Stimulated activated CD4-positive, alpha-beta T cell treated with anti-CD3 and anti-CD28 coated beads, Interleukin-1b, Interleukin-23, amount 100 ng/mL, for 1 hour (primary cell): Measurements from ENCODE around the gene GPRC5C.

Source experiments
- DNase-seq, 2 donors: peaks; one replicate each; pipeline ENCODE4 v3.0.0-alpha.2; 2020; ENCODE audit warnings: low read depth in 2 of 2

Gene GPRC5C

DNA sequence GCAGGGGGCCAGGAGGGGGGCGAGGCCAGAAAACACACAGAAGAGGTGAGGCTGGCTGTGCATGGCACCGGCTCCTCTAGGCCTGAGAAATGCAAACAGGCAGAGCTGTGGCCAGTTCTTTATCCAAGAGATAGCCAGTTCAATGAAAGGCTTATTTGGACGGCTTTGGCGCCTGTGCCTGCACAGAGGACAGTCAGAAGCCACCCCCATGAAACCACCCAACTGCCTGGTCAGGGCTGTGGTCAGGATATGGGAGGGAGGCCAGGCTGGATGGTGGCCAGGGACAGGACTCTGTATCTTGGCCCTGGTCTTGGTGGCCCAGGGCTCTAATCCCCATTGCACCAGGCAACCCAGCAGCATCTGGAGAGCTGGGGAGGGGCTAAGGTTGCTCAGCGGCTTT lies 24.5 kb upstream of the GPRC5C start:
- DNase-seq = no peak

GRCh38 chr17:74408262-74408661 lies 23.6 kb upstream of the GPRC5C start:
- DNase-seq = no peak

DNA sequence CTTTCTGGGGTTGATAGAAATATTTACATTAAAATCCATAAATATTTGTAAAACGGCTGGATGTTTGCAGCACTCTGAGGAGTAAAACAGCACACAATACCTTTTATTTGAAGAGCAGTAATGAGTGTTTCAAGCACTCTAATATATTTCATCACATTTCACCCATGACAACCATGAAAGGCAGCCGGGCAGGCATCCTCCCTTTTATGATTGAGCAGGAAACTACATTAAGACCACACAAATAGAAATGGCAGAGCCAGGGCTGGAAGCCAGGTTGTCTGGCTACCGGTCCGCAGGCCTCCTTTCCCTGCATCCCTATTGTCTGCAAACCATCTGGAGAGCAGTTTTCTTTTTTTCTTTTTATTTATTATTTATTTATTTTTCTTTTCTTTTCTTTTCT lies 23.1 kb upstream of the GPRC5C start:
- no peak for DNase-seq

DNA sequence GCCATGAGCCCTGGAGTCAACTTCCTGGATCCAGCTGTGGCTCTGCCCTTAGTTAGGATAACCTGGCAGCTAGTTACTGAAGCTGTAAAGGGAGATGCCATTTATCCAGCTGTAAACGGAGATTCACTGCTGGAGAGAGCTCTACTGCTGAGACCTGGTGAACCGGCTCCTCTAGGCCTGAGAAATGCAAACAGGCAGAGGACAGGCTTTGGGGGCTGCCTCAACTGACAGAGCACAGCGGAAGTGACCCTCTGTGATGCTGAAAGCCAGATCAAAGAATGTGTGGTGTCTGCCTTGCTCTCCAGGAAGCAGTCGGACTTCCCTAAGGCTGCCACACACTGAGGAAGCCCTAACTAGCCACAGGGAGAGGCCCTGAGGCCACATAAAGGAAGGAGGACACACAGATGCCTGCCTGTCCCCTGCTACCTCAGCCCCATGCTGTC lies 21.9 kb upstream of the GPRC5C start:
- DNase-seq = no peak

DNA sequence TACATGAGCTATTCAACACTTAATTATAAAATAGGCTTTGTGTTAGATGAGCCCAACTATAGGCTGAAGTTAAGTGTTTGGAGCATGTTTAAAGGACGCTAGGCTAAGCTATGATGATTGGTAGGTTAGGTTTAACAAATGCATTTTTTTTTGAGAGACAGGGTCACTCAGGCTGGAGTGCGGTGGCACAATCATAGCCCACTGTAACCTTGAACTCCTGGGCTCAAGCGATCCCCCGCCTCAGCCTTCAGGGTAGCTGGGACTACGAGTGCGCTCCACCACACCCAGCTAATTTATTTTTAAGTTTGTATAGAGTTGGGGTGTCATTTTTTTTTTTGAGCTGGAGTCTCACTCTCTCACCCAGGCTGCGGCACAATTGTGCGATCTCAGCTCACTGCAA lies 19.3 kb upstream of the GPRC5C start:
- DNase-seq = no peak

DNA sequence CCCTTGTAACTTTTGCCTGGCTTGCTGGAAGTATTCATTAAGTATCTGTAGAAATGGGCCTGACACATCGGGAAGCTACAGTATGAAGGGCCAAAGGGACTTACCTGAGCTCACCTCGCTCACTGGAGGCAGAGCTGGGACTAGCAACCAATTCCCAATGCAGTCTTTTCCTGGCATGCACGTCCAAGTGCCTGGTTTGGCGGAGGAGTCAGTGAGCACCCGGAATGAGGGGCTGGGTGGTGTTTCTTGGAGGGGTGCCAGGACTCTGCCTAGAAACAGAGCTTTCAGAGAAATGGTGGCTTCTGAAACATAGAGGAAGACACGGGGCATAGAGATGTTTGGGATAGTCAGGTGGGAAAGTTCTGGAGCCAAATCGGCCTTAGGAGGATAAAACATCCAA lies 18.4 kb upstream of the GPRC5C start:
- no peak for DNase-seq

DNA sequence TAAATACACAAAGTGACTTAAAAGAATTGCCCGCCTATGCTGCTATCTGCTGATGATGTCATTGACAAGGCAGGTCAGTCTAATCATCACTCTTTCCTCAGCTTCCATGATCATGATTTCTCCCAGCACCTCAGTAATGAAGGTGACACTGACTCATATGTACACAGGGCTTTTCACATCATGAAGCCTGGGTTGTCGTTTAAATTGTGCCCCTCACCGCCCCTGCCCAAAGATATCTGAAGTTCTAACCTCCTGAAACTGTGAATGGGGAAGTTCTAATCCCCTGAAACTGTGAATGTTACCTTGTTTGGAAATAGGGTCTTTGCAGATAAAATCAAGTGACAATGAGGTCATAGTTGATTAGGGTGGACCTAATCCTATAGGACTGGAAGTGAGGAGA lies 17.4 kb upstream of the GPRC5C start:
- DNase-seq = no peak

DNA sequence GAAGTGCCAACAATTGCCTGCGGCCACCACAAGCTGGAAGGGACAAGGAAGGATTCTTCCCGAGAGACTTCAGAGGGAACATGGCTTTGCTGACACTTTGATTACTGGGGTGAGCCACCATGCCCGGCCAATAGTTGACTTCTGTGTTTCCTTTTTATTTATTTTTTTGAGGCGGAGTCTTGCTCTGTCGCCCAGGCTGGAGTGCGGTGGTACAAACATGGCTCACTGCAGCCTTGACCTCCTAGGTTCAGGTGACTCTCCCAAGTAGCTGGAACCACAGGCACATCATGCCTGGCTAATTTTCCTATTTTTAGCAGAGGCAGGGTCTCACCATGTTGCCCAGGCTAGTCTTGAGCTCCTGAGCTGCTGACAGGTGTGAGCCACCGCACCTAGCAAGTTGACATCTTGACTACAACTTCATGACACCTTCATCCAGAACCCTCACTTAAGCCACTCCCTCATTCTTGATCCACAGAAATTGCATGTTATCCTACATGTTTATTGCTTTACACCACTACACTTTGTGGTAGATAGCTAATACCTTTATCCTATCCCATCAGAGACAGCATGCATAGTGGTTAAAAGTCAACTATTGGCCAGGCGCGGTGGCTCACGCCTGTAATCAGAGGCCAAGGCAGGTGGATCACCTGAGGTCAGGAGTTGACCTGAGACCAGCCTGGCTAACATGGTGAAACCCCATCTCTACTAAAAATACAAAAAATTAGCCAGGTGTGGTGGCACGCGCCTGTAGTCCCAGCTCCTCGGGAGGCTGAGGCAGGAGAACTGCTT lies 16.1 kb upstream of the GPRC5C start:
- DNase-seq = no peak

GRCh38 chr17:74417178-74418045 lies 14.5 kb upstream of the GPRC5C start:
- no peak for DNase-seq

GRCh38 chr17:74419928-74420411 lies 11.9 kb upstream of the GPRC5C start:
- no peak for DNase-seq

DNA sequence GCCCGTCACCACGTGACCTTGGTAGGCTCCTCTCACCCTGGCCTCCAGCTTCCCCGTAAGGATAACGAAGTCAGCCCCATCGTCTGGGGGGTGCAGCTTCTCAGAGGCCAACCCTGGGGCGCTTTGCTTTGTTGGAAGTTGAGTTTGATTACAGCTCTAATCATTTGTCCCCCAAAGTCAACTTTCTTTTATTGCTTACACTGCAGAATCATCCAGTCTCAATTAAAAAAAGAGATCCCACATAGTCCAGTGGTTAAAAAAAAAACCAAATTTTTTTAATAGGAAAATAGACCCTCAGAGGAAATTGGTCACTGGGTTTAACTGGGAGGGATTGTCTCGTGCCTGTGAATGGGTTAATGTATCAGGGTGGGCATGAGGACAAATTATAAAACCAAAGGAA lies 7.8 kb upstream of the GPRC5C start:
- no peak for DNase-seq

DNA sequence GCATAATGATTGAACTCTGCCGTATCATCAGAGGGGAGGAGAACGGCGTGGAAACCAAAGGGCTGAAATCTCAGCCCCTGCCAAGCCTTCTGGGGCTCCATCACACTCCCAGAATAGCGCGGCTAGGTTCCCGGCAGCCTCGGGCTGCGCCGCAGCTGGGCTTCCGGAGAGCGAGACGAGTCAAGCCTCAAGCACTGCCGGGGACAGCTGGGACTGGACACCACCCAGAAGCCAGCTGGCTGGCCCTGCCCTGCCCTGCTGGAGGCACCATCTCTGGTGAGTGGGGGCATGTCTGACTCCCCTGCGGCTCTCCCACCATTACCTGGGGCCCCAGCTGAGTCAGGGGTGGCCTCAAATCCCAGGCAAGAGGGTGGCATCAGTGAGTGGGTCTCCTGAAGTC lies 7.2 kb upstream of the GPRC5C start:
- DNase-seq = no peak

GRCh38 chr17:74426551-74427047 lies 5.3 kb upstream of the GPRC5C start:
- no peak for DNase-seq

GRCh38 chr17:74427048-74427762 lies 4.7 kb upstream of the GPRC5C start:
- no peak for DNase-seq

- DNase-seq = no peak
Observed at GRCh38 chr17:74427763-74428153, 4.1 kb upstream of the GPRC5C start.

- DNase-seq = no peak
Observed at GRCh38 chr17:74429604-74430384, 2.1 kb upstream of the GPRC5C start.

GRCh38 chr17:74430385-74430705 lies 1.5 kb upstream of the GPRC5C start:
- DNase-seq = no peak

DNA sequence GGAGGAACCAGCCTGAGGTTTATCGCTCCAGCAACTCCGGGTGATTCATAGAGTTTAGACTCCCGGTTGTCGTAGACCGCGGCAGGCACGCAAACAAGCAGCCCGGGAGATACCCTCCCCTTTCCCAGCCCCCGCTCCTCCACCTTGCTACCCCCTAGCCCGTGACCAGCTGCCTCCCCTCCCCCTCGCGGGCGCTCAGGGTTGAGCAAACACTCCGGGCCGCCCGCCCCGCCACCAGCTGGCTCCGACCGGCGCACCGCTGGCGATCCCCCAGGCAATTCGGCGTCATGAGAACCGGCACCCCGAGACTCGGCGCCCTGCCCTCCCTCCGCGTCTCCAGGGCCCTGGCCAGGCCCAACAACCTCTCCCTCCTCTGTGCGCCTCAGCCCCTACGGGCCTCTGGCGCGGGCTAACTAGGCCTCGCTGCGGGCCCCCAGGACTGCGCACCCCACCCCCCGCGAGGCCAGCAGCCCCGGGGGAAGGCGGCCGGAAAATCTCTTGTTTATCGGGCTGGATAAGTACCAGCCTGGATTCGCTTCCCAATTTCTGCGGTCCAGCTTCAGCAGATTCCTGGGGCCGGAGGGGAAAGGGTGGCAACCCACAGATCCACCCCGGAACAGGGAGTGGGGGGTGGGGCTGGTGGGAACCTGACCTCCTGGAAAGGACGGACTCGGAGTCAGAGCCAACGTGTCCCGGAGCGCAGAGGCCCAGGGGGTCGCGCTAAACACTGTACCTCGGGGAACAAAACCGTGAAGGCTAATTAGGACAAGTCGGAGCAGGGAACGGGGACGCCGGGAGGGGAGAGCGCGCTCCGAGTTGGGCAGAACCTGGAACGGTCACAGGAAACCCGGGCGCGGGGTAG lies 951 bp upstream of the GPRC5C start:
- no peak for DNase-seq

- DNase-seq = no peak
Observed at GRCh38 chr17:74432424-74432690, 469 bp downstream of the GPRC5C start.

- no peak for DNase-seq
Observed at GRCh38 chr17:74432766-74433391, 991 bp downstream of the GPRC5C start.
